COLO829 (cell line): ENCODE data around the gene RNASET2.
"Not testable (repeated sequence)": the region's sequence is repeated elsewhere in the genome, so short reads cannot be mapped to it uniquely, and the experiment has no call there.

Source experiments
- DNase-seq: peaks from one replicate; pipeline ENCODE4 v3.0.0; 2012; ENCODE audit warnings: low spot score

RNASET2 gene

GRCh38 chr6:166902211-166902755, 54.1 kb downstream of the RNASET2 start:
- DNase-seq = no peak

GRCh38 chr6:166901626-166902025, 54.7 kb downstream of the RNASET2 start:
- DNase-seq = no peak

- no peak for DNase-seq
These were observed 55.3 kb downstream of the RNASET2 start for GRCh38 chr6:166900956-166901607.

- DNase-seq = no peak
These were observed 56.1 kb downstream of the RNASET2 start for GRCh38 chr6:166900130-166900708.

GRCh38 chr6:166898910-166899309, 57.4 kb downstream of the RNASET2 start:
- DNase-seq = no peak

GRCh38 chr6:166894614-166895013, 61.7 kb downstream of the RNASET2 start:
- DNase-seq = not testable (repeated sequence)

- DNase-seq = not testable (repeated sequence)
These were observed 63.9 kb downstream of the RNASET2 start for GRCh38 chr6:166892472-166892871.

- not testable (repeated sequence) for DNase-seq
These were observed 69.6 kb downstream of the RNASET2 start for GRCh38 chr6:166886773-166887172.

GRCh38 chr6:166884958-166885357, 71.4 kb downstream of the RNASET2 start:
- DNase-seq = not testable (repeated sequence)

GRCh38 chr6:166879594-166879993, 76.8 kb downstream of the RNASET2 start:
- DNase-seq = no peak
